ENCODE measurements around the gene SNX8. TPM values are rescaled to one million over a fixed set of nuclear protein-coding genes. Genes with fewer than 3 reads are reported as not detected.

Gene SNX8
- total and polyA plus RNA-seq, 9 of the 15 experiments (the other 6 are each of a cell fraction or from before 2014, with no cell fraction given), result 2.7 to 51.6 (median 16.9) TPM

DNA sequence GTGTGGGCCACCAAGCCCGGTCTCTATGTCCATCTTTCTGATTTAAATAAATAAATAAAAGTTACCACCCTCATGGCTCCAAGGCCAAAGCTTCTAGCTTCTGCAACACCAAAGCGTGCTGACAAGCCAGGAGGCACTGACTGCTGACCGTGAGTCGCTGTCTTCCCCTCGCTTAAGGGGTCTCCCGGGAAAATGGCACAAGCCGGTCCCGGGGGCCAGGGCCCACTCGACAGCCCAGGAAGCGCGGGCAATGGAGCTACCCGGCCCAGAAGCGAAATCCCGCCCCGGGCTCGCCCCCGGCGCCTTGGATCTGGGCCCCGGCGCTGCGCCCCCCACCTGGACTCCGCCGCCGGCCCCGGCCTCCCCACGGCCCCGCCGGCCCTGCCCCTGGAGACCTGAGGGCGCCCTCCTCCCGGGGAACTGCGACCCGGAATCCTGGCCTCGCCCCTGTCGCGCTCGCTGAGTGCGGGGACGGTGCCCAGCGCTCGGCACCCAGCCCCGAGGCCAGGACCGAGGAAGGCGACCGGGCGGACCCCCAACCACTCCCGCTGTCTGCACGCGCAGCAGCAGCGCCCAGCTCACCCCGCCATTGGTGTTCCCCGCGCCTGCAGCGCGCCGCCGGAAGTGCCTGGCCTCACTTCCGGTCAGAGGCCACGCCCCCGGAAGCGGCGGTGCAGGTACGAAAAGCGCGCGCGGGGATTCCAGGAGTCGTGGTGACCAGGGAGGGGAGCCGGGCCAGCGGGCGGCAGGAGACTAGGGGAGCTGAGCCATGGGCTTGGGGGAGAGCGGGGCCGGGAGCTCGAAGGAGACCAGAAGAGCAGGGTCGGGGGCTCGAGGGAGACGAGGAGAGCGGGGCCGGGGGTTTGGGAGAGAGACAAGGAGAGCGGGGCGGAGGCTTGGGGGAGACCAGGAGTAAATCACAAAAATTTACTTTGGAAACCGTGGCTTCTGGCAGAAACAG lies 72.4 kb downstream of the SNX8 start, which contains the start of the genes MRM2 and NUDT1 (continued):
- TF ChIP-seq, protein P1, sequence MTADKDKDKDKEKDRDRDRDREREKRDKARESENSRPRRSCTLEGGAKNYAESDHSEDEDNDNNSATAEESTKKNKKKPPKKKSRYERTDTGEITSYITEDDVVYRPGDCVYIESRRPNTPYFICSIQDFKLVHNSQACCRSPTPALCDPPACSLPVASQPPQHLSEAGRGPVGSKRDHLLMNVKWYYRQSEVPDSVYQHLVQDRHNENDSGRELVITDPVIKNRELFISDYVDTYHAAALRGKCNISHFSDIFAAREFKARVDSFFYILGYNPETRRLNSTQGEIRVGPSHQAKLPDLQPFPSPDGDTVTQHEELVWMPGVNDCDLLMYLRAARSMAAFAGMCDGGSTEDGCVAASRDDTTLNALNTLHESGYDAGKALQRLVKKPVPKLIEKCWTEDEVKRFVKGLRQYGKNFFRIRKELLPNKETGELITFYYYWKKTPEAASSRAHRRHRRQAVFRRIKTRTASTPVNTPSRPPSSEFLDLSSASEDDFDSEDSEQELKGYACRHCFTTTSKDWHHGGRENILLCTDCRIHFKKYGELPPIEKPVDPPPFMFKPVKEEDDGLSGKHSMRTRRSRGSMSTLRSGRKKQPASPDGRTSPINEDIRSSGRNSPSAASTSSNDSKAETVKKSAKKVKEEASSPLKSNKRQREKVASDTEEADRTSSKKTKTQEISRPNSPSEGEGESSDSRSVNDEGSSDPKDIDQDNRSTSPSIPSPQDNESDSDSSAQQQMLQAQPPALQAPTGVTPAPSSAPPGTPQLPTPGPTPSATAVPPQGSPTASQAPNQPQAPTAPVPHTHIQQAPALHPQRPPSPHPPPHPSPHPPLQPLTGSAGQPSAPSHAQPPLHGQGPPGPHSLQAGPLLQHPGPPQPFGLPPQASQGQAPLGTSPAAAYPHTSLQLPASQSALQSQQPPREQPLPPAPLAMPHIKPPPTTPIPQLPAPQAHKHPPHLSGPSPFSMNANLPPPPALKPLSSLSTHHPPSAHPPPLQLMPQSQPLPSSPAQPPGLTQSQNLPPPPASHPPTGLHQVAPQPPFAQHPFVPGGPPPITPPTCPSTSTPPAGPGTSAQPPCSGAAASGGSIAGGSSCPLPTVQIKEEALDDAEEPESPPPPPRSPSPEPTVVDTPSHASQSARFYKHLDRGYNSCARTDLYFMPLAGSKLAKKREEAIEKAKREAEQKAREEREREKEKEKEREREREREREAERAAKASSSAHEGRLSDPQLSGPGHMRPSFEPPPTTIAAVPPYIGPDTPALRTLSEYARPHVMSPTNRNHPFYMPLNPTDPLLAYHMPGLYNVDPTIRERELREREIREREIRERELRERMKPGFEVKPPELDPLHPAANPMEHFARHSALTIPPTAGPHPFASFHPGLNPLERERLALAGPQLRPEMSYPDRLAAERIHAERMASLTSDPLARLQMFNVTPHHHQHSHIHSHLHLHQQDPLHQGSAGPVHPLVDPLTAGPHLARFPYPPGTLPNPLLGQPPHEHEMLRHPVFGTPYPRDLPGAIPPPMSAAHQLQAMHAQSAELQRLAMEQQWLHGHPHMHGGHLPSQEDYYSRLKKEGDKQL (CRISPR knock-in tag; IDR thresholded peaks at IDR 0.05; ENCODE audit: borderline replicate concordance), result no peak
- TF ChIP-seq CBFA2T2 (conservative IDR thresholded peaks at IDR 0.05), result no peak
- no peak for TF ChIP-seq KLF6 (CRISPR knock-in tag; IDR thresholded peaks at IDR 0.05; ENCODE audit: borderline replicate concordance)
- TF ChIP-seq TCF7L2 (IDR thresholded peaks at IDR 0.05; ENCODE audit: low read depth, low read length), result no peak
- no peak for TF ChIP-seq ZNF589 (CRISPR knock-in tag; IDR thresholded peaks at IDR 0.05; ENCODE audit: low read depth)
- TF ChIP-seq, protein P2, sequence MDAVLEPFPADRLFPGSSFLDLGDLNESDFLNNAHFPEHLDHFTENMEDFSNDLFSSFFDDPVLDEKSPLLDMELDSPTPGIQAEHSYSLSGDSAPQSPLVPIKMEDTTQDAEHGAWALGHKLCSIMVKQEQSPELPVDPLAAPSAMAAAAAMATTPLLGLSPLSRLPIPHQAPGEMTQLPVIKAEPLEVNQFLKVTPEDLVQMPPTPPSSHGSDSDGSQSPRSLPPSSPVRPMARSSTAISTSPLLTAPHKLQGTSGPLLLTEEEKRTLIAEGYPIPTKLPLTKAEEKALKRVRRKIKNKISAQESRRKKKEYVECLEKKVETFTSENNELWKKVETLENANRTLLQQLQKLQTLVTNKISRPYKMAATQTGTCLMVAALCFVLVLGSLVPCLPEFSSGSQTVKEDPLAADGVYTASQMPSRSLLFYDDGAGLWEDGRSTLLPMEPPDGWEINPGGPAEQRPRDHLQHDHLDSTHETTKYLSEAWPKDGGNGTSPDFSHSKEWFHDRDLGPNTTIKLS (IDR thresholded peaks at IDR 0.05; ENCODE audit: borderline replicate concordance, low read depth), result no peak
- TF ChIP-seq, protein P3, sequence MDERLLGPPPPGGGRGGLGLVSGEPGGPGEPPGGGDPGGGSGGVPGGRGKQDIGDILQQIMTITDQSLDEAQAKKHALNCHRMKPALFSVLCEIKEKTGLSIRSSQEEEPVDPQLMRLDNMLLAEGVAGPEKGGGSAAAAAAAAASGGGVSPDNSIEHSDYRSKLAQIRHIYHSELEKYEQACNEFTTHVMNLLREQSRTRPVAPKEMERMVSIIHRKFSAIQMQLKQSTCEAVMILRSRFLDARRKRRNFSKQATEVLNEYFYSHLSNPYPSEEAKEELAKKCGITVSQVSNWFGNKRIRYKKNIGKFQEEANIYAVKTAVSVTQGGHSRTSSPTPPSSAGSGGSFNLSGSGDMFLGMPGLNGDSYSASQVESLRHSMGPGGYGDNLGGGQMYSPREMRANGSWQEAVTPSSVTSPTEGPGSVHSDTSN (CRISPR knock-in tag; IDR thresholded peaks at IDR 0.05; ENCODE audit: low read depth), result no peak
- TF ChIP-seq, protein P3 (tag; conservative IDR thresholded peaks at IDR 0.05; ENCODE audit: low read depth), result no peak
- no peak for TF ChIP-seq HNRNPUL1 (IDR thresholded peaks at IDR 0.05; ENCODE audit: low read length)
- no peak for TF ChIP-seq ZNF583 (CRISPR knock-in tag; IDR thresholded peaks at IDR 0.05)
- TF ChIP-seq SMARCA4 (IDR thresholded peaks at IDR 0.05), result no peak
- TF ChIP-seq, protein P4, sequence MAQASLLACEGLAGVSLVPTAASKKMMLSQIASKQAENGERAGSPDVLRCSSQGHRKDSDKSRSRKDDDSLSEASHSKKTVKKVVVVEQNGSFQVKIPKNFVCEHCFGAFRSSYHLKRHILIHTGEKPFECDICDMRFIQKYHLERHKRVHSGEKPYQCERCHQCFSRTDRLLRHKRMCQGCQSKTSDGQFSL (CRISPR knock-in tag; IDR thresholded peaks at IDR 0.05), result no peak
- TF ChIP-seq, protein P4 (tag; IDR thresholded peaks at IDR 0.05), result no peak
- TF ChIP-seq, protein P5, sequence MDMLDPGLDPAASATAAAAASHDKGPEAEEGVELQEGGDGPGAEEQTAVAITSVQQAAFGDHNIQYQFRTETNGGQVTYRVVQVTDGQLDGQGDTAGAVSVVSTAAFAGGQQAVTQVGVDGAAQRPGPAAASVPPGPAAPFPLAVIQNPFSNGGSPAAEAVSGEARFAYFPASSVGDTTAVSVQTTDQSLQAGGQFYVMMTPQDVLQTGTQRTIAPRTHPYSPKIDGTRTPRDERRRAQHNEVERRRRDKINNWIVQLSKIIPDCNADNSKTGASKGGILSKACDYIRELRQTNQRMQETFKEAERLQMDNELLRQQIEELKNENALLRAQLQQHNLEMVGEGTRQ (CRISPR knock-in tag; IDR thresholded peaks at IDR 0.05), result no peak
- no peak for TF ChIP-seq ZNF41 (CRISPR knock-in tag; conservative IDR thresholded peaks at IDR 0.05)
- no peak for TF ChIP-seq ZNF717 (CRISPR knock-in tag; IDR thresholded peaks at IDR 0.05)

Data from K562 (cell line).